Endothelial cell of umbilical vein (primary cell): ENCODE data around the gene AP1B1. TPM values are rescaled to one million over a fixed set of nuclear protein-coding genes. Genes with fewer than 3 reads are reported as not detected.

Experiments
- BruUV-seq: library from RNA; stranded (reverse); fragments of 400-500 nt; replicated peaks from 2 replicates; lab custom pipeline; 2021; lab: Mats Ljungman, UMichigan
- CTCF ChIA-PET: fragments of 300-600, 350-600 bp; sonication (Branson Sonifier 250); formaldehyde crosslinking; loops from one replicate; lab custom pipeline; 2021; ENCODE audit warnings: antibody characterized with exemption, inconsistent platforms; lab: Charles Lee
- POLR2A ChIA-PET: fragments of 300-600, 350-600 bp; sonication (Branson Sonifier 250); formaldehyde crosslinking; loops from one replicate; lab custom pipeline; 2021; ENCODE audit warnings: antibody characterized with exemption, inconsistent platforms; lab: Charles Lee
- DNase-seq: peaks from one replicate; pipeline ENCODE4 v3.0.0-alpha.2; 2011; ENCODE audit warnings: low read depth, low spot score
- FAIRE-seq: peaks from 2 replicates; lab custom pipeline; 2011; peaks lifted over from hg19 to GRCh38; lab: Jason Lieb, UNC
- H2AFZ ChIP-seq: 2 replicates; pipeline ENCODE4 v1.6.0; 2012; ENCODE audit warnings: low read depth, low read length, control low read depth, inconsistent platforms
- H3K27ac ChIP-seq: 2 replicates; pipeline ENCODE4 v1.5.1; 2011; ENCODE audit warnings: low read depth, mild to moderate bottlenecking, control low read depth, low read length, moderate library complexity; ENCODE audit not compliant: insufficient read depth
- H3K27me3 ChIP-seq, 2 experiments: 2 replicates each; pipeline versions ENCODE4 v1.6.0 to v1.6.1; 2011; ENCODE audit warnings: low read length in 2 of 2, mixed read lengths in 1 of 2; ENCODE audit not compliant: control insufficient read depth in 2 of 2, insufficient read depth in 2 of 2
- H3K36me3 ChIP-seq, 2 experiments: 2 replicates in 1 of 2; 3 replicates in 1 of 2; pipeline ENCODE4 v1.5.1; 2011; ENCODE audit warnings: low read length in 2 of 2, mild to moderate bottlenecking in 1 of 2, moderate library complexity in 1 of 2; ENCODE audit not compliant: control insufficient read depth in 2 of 2, insufficient read depth in 2 of 2; ENCODE audit errors: extremely low read depth in 1 of 2
- H3K4me1 ChIP-seq: 3 replicates; pipeline ENCODE4 v1.5.1; 2011; ENCODE audit warnings: mild to moderate bottlenecking, low read length; ENCODE audit not compliant: control insufficient read depth, insufficient read depth; ENCODE audit errors: extremely low read depth
- H3K4me2 ChIP-seq: 2 replicates; pipeline ENCODE4 v1.6.1; 2011; ENCODE audit warnings: low read length, control low read depth, mixed read lengths; ENCODE audit not compliant: insufficient read depth
- H3K4me3 ChIP-seq, 3 experiments: fragments of 200-600 bp in 1 of 3; sonication (generic), shearing (Covaris generic) in 1 of 3; replicated peaks in 1 of 3; 2 replicates each; pipeline ENCODE4 v1.5.1; 2011 to 2016; ENCODE audit warnings: control low read depth in 3 of 3, low read length in 3 of 3, mild to moderate bottlenecking in 2 of 3, inconsistent platforms in 1 of 3, low read depth in 1 of 3, moderate library complexity in 1 of 3; ENCODE audit not compliant: insufficient read depth in 1 of 3
- H3K79me2 ChIP-seq: 2 replicates; pipeline ENCODE4 v1.6.0; 2012; ENCODE audit warnings: low read length, inconsistent platforms; ENCODE audit not compliant: control insufficient read depth, insufficient read depth
- H3K9ac ChIP-seq: replicated peaks from 2 replicates; pipeline ENCODE3; 2011; ENCODE audit warnings: low read length, control low read depth; ENCODE audit not compliant: insufficient read depth; ENCODE audit errors: extremely low read depth
- H3K9me1 ChIP-seq: replicated peaks from 3 replicates; pipeline ENCODE4 v1.6.0; 2011; ENCODE audit warnings: mild to moderate bottlenecking, low read length; ENCODE audit not compliant: control insufficient read depth, insufficient read depth; ENCODE audit errors: extremely low read depth
- H3K9me3 ChIP-seq: replicated peaks from 2 replicates; pipeline ENCODE4 v1.5.1; 2012; ENCODE audit warnings: low read length, inconsistent platforms; ENCODE audit not compliant: control insufficient read depth, insufficient read depth
- H4K20me1 ChIP-seq: replicated peaks from 2 replicates; pipeline ENCODE3; 2011; ENCODE audit warnings: mild to moderate bottlenecking, low read length; ENCODE audit not compliant: control insufficient read depth, insufficient read depth; ENCODE audit errors: extremely low read depth
- MAX ChIP-seq: IDR thresholded peaks from 2 replicates; pipeline ENCODE4 v1.6.1; 2011; ENCODE audit not compliant: insufficient read depth, insufficient read length
- dilution Hi-C: fragments of 300-500 bp; cut with MboI; formaldehyde crosslinking; loops from one replicate; pipeline ENCODE4 v1.15.0; 2019; ENCODE audit warnings: low sequenced_read_pairs; ENCODE audit not compliant: extremely low pct_ligation_motif_present
- intact Hi-C: fragments of 100-400 bp; cut with micrococcal nuclease; formaldehyde crosslinking; loops from one replicate; pipeline ENCODE4 v1.10.0; 2022
- polyA plus RNA-seq, 4 experiments: library from polyadenylated mRNA; depleted of rRNA in 3 of 4; stranded (reverse) in 3 of 4; unstranded in 1 of 4; fragments of >200 nt; gene quantifications; 2 replicates each; pipeline versions ENCODE4 v1.2.1 to v1.2.3, GENCODE V29; 2011 to 2012; ENCODE audit warnings: missing spikeins in 1 of 4
- total RNA-seq: library from RNA; stranded (reverse); gene quantifications from 2 replicates; pipeline ENCODE4 v1.2.3, GENCODE V29; 2021

The AP1B1 gene
- total and polyA plus RNA-seq, 2 donors (not counting 3 experiments of a cell fraction or from before 2014, with no cell fraction given) = 107 to 131 TPM

DNA sequence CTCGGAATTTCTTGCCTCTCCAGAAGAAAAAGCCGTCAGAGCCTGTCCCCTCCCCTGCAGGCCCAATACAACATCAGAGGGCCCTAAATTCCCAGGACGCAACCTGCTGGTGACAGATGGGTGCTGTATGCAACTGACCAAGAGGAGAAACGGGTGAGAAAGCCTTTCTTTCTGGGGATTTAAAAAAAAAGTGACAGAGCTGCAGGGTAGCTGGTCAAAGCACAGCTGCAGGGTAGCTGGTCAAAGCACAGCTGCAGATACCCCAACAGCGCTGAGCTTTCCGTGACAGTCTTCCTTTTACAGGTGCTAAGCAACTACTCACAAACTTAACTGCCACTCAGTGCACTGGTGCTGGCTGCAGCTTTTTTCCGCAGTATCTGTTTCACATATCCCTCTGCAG is 17.8 kb downstream of the AP1B1 start:
- Histone ChIP-seq H3K4me1 (peaks cover 10% of the 10 kb centered on the region), H3K4me2 (no peak overlapping the region), H3K36me3 (peaks cover 2% of the 10 kb centered on the region in 2 experiments), H3K9me3 (no peaks in the 10 kb centered on the region), H3K9ac (no peak overlapping the region), H3K9me1 (no peaks in the 10 kb centered on the region), H3K4me3 (no peak overlapping the region), H3K79me2 (peaks cover 7% of the 10 kb centered on the region), H4K20me1 (no peaks in the 10 kb centered on the region), H3K27me3 (no peaks in the 10 kb centered on the region), H2AFZ (no peak overlapping the region), H3K27ac (no peak overlapping the region)
- BruUV-seq = no TSS peak
- FAIRE-seq (no peak), DNase-seq (no peak)
- dilution Hi-C loops = no loop called here
- ChIA-PET POLR2A (no interaction called here), CTCF (interaction anchor here (0.9 kb wide), 1 partner anchor 18 kb away, joined by 3 read pairs; the partner anchor contains the start of gene AP1B1)
- intact Hi-C loops = no loop called here
- TF ChIP-seq MAX = no peak

- Histone ChIP-seq H3K9ac (no peak overlapping the region), H3K4me2 (no peak overlapping the region), H3K27ac (no peak overlapping the region), H3K79me2 (peaks cover 5% of the 10 kb centered on the region), H3K4me3 (no peak overlapping the region), H3K36me3 (no peaks in the 10 kb centered on the region), H3K4me1 (peaks cover 15% of the 10 kb centered on the region), H3K27me3 (no peaks in the 10 kb centered on the region), H3K9me1 (no peaks in the 10 kb centered on the region), H4K20me1 (no peaks in the 10 kb centered on the region), H2AFZ (no peak overlapping the region), H3K9me3 (no peaks in the 10 kb centered on the region)
- no TSS peak for BruUV-seq
- dilution Hi-C loops (no loop called here), intact Hi-C loops (no loop called here)
- peak; percentile 67 for DNase-seq
- CTCF ChIA-PET = interaction anchor here (0.8 kb wide), 1 partner anchor 13 kb away, joined by 4 read pairs; no protein-coding TSS in a partner anchor
- FAIRE-seq = peak; percentile 68
- POLR2A ChIA-PET = no interaction called here
- no peak for TF ChIP-seq MAX
These were observed 18.9 kb downstream of the AP1B1 start for GRCh38 chr22:29369460-29369859.
